Activated naive CD8-positive, alpha-beta T cell treated with anti-CD3 and anti-CD28 coated beads, Interleukin-2, amount 10 ng/mL, durations not matched to agents 7 days and 5 days (primary cell): Measurements from ENCODE around the gene TRPM2. TPM values are rescaled to one million over a fixed set of nuclear protein-coding genes. Genes with fewer than 3 reads are reported as not detected.

Source experiments
- ATAC-seq: fragments of 150-1000 bp; cut with Tn5 transposase; one replicate; pipeline ENCODE4 v1.10.0; 2021; ENCODE audit warnings: low read depth, moderate library complexity
- POLR2A ChIA-PET: fragments of 350-600 bp; sonication (Branson Sonifier 250); formaldehyde crosslinking; loops from one replicate; lab custom pipeline; 2021; ENCODE audit warnings: antibody characterized with exemption; lab: Charles Lee
- DNase-seq: peaks from one replicate; pipeline ENCODE4 v3.0.0; 2021
- H3K27ac Mint-ChIP-seq: one replicate; pipeline ENCODE4 v1.8.0; 2022; ENCODE audit warnings: mild to moderate bottlenecking, mixed read lengths
- H3K27me3 Mint-ChIP-seq: one replicate; pipeline ENCODE4 v1.8.0; 2022; ENCODE audit warnings: mild to moderate bottlenecking, moderate library complexity, mixed read lengths
- H3K36me3 Mint-ChIP-seq: one replicate; pipeline ENCODE4 v1.8.0; 2021; ENCODE audit warnings: mild to moderate bottlenecking, mixed read lengths
- H3K4me1 Mint-ChIP-seq: one replicate; pipeline ENCODE4 v1.8.0; 2021; ENCODE audit warnings: mixed read lengths
- H3K4me3 Mint-ChIP-seq: one replicate; pipeline ENCODE4 v1.8.0; 2022; ENCODE audit warnings: mild to moderate bottlenecking, moderate library complexity, mixed read lengths
- H3K9me3 Mint-ChIP-seq: one replicate; pipeline ENCODE4 v1.8.0; 2021; ENCODE audit warnings: mixed read lengths
- total RNA-seq, 2 experiments: library from RNA; stranded (reverse); gene quantifications; one replicate each; pipeline ENCODE4 v1.2.3, GENCODE V29; 2021

Gene TRPM2
- total RNA-seq, 2 experiments from 2014 or later, result 29.6 to 31.1 TPM

GRCh38 chr21:44432841-44433790, 79.7 kb downstream of the TRPM2 start:
- Mint-ChIP-seq H3K36me3 (peaks cover 17% of the 10 kb centered on the region), H3K4me3 (no peak overlapping the region), H3K9me3 (peaks cover 8% of the 10 kb centered on the region), H3K4me1 (no peaks in the 10 kb centered on the region), H3K27ac (no peak overlapping the region), H3K27me3 (no peaks in the 10 kb centered on the region)
- ATAC-seq (no peak), DNase-seq (no peak)
- POLR2A ChIA-PET, result no interaction called here

GRCh38 chr21:44433791-44434567, 80.6 kb downstream of the TRPM2 start:
- Mint-ChIP-seq H3K9me3 (peaks cover 6% of the 10 kb centered on the region), H3K27me3 (no peaks in the 10 kb centered on the region), H3K4me3 (no peak overlapping the region), H3K4me1 (no peaks in the 10 kb centered on the region), H3K36me3 (peaks cover 15% of the 10 kb centered on the region), H3K27ac (no peak overlapping the region)
- DNase-seq (no peak), ATAC-seq (no peak)
- POLR2A ChIA-PET, result no interaction called here

- POLR2A ChIA-PET, result no interaction called here
- ATAC-seq, result no peak
Measured at GRCh38 chr21:44434568-44434925, 81.1 kb downstream of the TRPM2 start.

GRCh38 chr21:44434936-44435635, 81.7 kb downstream of the TRPM2 start:
- Mint-ChIP-seq H3K9me3 (peaks cover 4% of the 10 kb centered on the region), H3K4me3 (no peak overlapping the region), H3K27me3 (no peaks in the 10 kb centered on the region), H3K27ac (no peak overlapping the region), H3K36me3 (peaks cover 10% of the 10 kb centered on the region), H3K4me1 (no peaks in the 10 kb centered on the region)
- ATAC-seq, result no peak
- DNase-seq, result no peak
- POLR2A ChIA-PET, result no interaction called here

More at GRCh38 chr21:44434568-44434925, 81.1 kb downstream of the TRPM2 start:
- no peak overlapping the region for H3K27ac Mint-ChIP-seq
- no peak for DNase-seq
- peaks cover 6% of the 10 kb centered on the region for H3K9me3 Mint-ChIP-seq
- H3K4me3 Mint-ChIP-seq, result no peak overlapping the region
- H3K27me3 Mint-ChIP-seq, result no peaks in the 10 kb centered on the region
- peaks cover 15% of the 10 kb centered on the region for H3K36me3 Mint-ChIP-seq
- H3K4me1 Mint-ChIP-seq, result no peaks in the 10 kb centered on the region

- Mint-ChIP-seq H3K36me3 (peaks cover 12% of the 10 kb centered on the region), H3K27me3 (no peaks in the 10 kb centered on the region), H3K4me3 (no peak overlapping the region), H3K27ac (peak overlapping the region; percentile 25), H3K4me1 (no peaks in the 10 kb centered on the region), H3K9me3 (peaks cover 2% of the 10 kb centered on the region)
- ATAC-seq (no peak), DNase-seq (peak; percentile 20)
- POLR2A ChIA-PET, result no interaction called here
Measured at GRCh38 chr21:44436111-44436611, 82.7 kb downstream of the TRPM2 start.

- Mint-ChIP-seq H3K36me3 (peaks cover 9% of the 10 kb centered on the region), H3K4me3 (no peak overlapping the region), H3K27ac (no peak overlapping the region), H3K4me1 (no peaks in the 10 kb centered on the region), H3K9me3 (no peaks in the 10 kb centered on the region), H3K27me3 (no peaks in the 10 kb centered on the region)
- DNase-seq, result peak; percentile 18
- no peak for ATAC-seq
- POLR2A ChIA-PET, result no interaction called here
Measured at GRCh38 chr21:44436958-44437357, 83.5 kb downstream of the TRPM2 start.

GRCh38 chr21:44437371-44437695, 83.9 kb downstream of the TRPM2 start:
- POLR2A ChIA-PET, result no interaction called here
- H3K27ac Mint-ChIP-seq, result no peak overlapping the region
- ATAC-seq, result no peak
- no peak for DNase-seq
- H3K4me1 Mint-ChIP-seq, result no peaks in the 10 kb centered on the region
- H3K27me3 Mint-ChIP-seq, result no peaks in the 10 kb centered on the region
- H3K9me3 Mint-ChIP-seq, result no peaks in the 10 kb centered on the region
- H3K36me3 Mint-ChIP-seq, result peaks cover 7% of the 10 kb centered on the region
- H3K4me3 Mint-ChIP-seq, result no peak overlapping the region

GRCh38 chr21:44437696-44438431, 84.4 kb downstream of the TRPM2 start:
- no peak for ATAC-seq
- peaks cover 7% of the 10 kb centered on the region for H3K36me3 Mint-ChIP-seq
- no peaks in the 10 kb centered on the region for H3K9me3 Mint-ChIP-seq
- POLR2A ChIA-PET, result no interaction called here
- H3K27me3 Mint-ChIP-seq, result no peaks in the 10 kb centered on the region
- no peak overlapping the region for H3K4me3 Mint-ChIP-seq
- H3K4me1 Mint-ChIP-seq, result no peaks in the 10 kb centered on the region
- no peak overlapping the region for H3K27ac Mint-ChIP-seq
- DNase-seq, result peak; percentile 18

GRCh38 chr21:44438531-44439210, 85.2 kb downstream of the TRPM2 start:
- POLR2A ChIA-PET, result no interaction called here
- ATAC-seq (no peak), DNase-seq (no peak)
- no peaks in the 10 kb centered on the region for H3K27me3 Mint-ChIP-seq
- H3K4me1 Mint-ChIP-seq, result no peaks in the 10 kb centered on the region
- no peaks in the 10 kb centered on the region for H3K9me3 Mint-ChIP-seq
- H3K36me3 Mint-ChIP-seq, result peaks cover 7% of the 10 kb centered on the region
- no peak overlapping the region for H3K27ac Mint-ChIP-seq
- H3K4me3 Mint-ChIP-seq, result no peak overlapping the region

GRCh38 chr21:44439211-44439600, 85.8 kb downstream of the TRPM2 start:
- H3K27me3 Mint-ChIP-seq, result no peaks in the 10 kb centered on the region
- POLR2A ChIA-PET, result no interaction called here
- ATAC-seq (no peak), DNase-seq (no peak)
- H3K4me3 Mint-ChIP-seq, result no peak overlapping the region
- H3K36me3 Mint-ChIP-seq, result peaks cover 7% of the 10 kb centered on the region
- H3K4me1 Mint-ChIP-seq, result no peaks in the 10 kb centered on the region
- H3K9me3 Mint-ChIP-seq, result no peaks in the 10 kb centered on the region
- H3K27ac Mint-ChIP-seq, result no peak overlapping the region

GRCh38 chr21:44440241-44441040, 87.0 kb downstream of the TRPM2 start:
- peaks cover 7% of the 10 kb centered on the region for H3K36me3 Mint-ChIP-seq

GRCh38 chr21:44441041-44441400, 87.6 kb downstream of the TRPM2 start:
- DNase-seq, result no peak
- Mint-ChIP-seq H3K36me3 (peaks cover 4% of the 10 kb centered on the region), H3K27ac (no peak overlapping the region), H3K9me3 (no peaks in the 10 kb centered on the region), H3K4me1 (no peaks in the 10 kb centered on the region), H3K27me3 (peaks cover 3% of the 10 kb centered on the region), H3K4me3 (no peak overlapping the region)
- POLR2A ChIA-PET, result no interaction called here
- ATAC-seq, result no peak

More at GRCh38 chr21:44440241-44441040, 87.0 kb downstream of the TRPM2 start:
- Mint-ChIP-seq H3K27me3 (peaks cover 3% of the 10 kb centered on the region), H3K4me3 (no peak overlapping the region), H3K9me3 (no peaks in the 10 kb centered on the region), H3K4me1 (no peaks in the 10 kb centered on the region), H3K27ac (no peak overlapping the region)
- POLR2A ChIA-PET, result no interaction called here
- DNase-seq (no peak), ATAC-seq (no peak)
